Measurements from ENCODE around the gene CD180.

Gene CD180

DNA sequence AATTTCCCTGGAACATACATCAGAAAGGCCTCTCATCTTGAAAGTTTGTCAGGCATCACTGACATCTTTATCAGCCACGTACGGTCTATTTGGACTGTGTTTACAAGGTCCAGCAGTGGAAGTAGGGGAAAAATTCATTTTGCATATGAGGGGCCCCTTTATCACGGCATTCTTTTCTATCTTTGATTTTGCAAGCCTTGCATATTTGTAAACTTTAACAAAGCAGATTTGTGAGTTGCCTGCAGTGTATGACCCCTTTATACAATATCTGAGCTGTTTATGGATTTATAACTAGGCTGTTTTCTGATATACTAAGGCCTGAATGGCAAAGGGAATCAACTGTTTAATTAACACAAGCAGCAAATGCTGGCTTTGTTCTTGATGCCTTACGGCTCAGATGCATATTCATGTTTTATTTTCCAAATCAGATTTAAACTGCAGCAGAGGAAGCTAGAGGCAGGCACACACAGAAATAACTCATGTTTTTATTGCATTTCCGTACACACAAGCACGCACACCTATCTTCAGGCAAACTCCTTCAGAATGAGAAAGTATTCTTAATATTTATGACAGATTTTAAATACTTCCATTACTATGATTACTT lies 61.1 kb downstream of the CD180 start:
- no peak overlapping the region for H3K4me3 ChIP-seq (ENCODE audit: low read depth, low read length)
- TF ChIP-seq, protein P1, sequence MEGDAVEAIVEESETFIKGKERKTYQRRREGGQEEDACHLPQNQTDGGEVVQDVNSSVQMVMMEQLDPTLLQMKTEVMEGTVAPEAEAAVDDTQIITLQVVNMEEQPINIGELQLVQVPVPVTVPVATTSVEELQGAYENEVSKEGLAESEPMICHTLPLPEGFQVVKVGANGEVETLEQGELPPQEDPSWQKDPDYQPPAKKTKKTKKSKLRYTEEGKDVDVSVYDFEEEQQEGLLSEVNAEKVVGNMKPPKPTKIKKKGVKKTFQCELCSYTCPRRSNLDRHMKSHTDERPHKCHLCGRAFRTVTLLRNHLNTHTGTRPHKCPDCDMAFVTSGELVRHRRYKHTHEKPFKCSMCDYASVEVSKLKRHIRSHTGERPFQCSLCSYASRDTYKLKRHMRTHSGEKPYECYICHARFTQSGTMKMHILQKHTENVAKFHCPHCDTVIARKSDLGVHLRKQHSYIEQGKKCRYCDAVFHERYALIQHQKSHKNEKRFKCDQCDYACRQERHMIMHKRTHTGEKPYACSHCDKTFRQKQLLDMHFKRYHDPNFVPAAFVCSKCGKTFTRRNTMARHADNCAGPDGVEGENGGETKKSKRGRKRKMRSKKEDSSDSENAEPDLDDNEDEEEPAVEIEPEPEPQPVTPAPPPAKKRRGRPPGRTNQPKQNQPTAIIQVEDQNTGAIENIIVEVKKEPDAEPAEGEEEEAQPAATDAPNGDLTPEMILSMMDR (IDR thresholded peaks at IDR 0.05; ENCODE audit: control insufficient read depth, extremely low read depth, insufficient read depth): no peak
- DNase-seq (ENCODE audit: low read depth): no peak

DNA sequence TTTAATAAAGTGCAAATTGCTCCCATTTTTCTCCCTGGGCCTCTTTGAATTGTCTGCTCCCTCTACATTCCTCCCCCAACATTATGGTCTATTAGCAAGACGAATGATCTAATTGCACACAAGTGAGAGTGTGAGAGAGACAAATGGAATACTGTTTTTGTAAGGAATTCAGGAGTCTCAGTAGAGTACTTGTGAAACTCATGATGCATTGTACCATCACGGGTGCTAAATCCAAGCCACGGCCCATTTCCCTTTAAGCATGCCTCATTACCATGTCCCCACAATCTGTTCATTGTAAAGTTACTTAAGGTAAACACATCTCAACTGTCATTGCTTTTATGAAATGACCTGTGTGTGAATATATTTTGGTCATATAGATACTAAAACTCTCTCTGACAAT lies 62.8 kb downstream of the CD180 start:
- H3K4me3 ChIP-seq (ENCODE audit: low read depth, low read length): no peak overlapping the region
- TF ChIP-seq, protein P1 (IDR thresholded peaks at IDR 0.05; ENCODE audit: control insufficient read depth, extremely low read depth, insufficient read depth): no peak
- DNase-seq (ENCODE audit: low read depth): no peak

DNA sequence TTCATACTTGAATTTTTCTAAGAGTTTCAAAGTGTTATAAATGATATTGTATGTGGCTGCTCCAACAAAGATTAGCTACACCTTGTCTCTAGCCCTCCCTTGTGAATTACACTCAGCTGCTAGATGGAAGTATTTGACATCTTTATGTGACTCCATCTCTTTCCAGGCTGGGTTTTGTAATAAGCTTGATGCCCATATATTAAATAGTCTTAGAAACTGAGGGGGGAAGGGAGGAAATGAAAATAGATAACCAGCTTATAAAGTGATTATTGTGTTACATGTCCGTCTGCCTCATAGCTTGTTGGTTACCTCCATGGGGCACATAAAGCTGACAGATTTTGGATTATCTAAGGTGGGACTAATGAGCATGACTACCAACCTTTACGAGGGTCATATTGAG lies 63.4 kb downstream of the CD180 start:
- TF ChIP-seq, protein P1 (IDR thresholded peaks at IDR 0.05; ENCODE audit: control insufficient read depth, extremely low read depth, insufficient read depth): no peak
- no peak overlapping the region for H3K4me3 ChIP-seq (ENCODE audit: low read depth, low read length)
- no peak for DNase-seq (ENCODE audit: low read depth)

DNA sequence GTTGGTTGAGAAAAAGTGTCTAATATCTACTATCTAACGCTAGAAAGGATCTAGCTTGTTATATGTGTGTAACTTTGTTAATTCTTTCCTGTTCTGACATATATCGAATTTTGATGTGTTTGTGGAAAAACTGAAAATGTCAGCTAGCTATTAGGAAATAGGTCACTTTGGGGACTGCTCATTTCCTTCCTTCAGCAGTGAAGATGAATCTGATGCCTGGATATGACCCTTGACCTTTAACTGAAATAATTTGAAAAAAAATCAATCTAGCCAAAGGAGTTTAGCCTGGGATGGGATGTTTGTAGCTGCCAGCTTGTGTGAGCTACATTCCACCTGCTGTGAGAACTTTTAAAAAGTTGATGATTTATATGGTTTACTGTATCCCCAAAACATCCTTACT lies 66.8 kb downstream of the CD180 start:
- H3K4me3 ChIP-seq (ENCODE audit: low read depth, low read length): no peak overlapping the region
- no peak for DNase-seq (ENCODE audit: low read depth)
- TF ChIP-seq, protein P1 (IDR thresholded peaks at IDR 0.05; ENCODE audit: control insufficient read depth, extremely low read depth, insufficient read depth): no peak
